OCI-LY1 (cell line): ENCODE data around the gene PRKCE.

Experiments used
- H2AFZ ChIP-seq: fragments of 200-600 bp; sonication (generic), shearing (Covaris generic); 2 replicates; pipeline ENCODE4 v1.6.0; 2014; ENCODE audit warnings: antibody characterized with exemption, mild to moderate bottlenecking, low read length
- H3F3A ChIP-seq: fragments of 200-600 bp; sonication (generic), shearing (Covaris generic); 2 replicates; pipeline ENCODE4 v1.6.0; 2014; ENCODE audit warnings: mild to moderate bottlenecking, antibody characterized with exemption, low read length, moderate library complexity; ENCODE audit not compliant: insufficient read depth
- H3K27ac ChIP-seq: fragments of 200-600 bp; sonication (generic); 2 replicates; pipeline ENCODE4 v1.5.1; 2014; ENCODE audit warnings: low read length, mixed run types, mild to moderate bottlenecking, low read depth; ENCODE audit not compliant: poor library complexity, severe bottlenecking
- H3K27me3 ChIP-seq: fragments of 200-600 bp; sonication (generic); 2 replicates; pipeline ENCODE4 v1.6.0; 2014; ENCODE audit warnings: antibody characterized with exemption, mild to moderate bottlenecking, low read length, moderate library complexity; ENCODE audit not compliant: insufficient read depth
- H3K36me3 ChIP-seq: fragments of 200-600 bp; sonication (generic); 2 replicates; pipeline ENCODE4 v1.6.1; 2014; ENCODE audit warnings: mild to moderate bottlenecking, antibody characterized with exemption, low read length, moderate library complexity, mixed read lengths; ENCODE audit not compliant: insufficient read depth
- H3K4me1 ChIP-seq: fragments of 200-600 bp; sonication (generic); 2 replicates; pipeline ENCODE4 v1.5.1; 2014; ENCODE audit warnings: mild to moderate bottlenecking, low read length, moderate library complexity; ENCODE audit not compliant: insufficient read depth, severe bottlenecking
- H3K4me2 ChIP-seq: fragments of 200-600 bp; sonication (generic), shearing (Covaris generic); 2 replicates; pipeline ENCODE4 v1.6.1; 2014; ENCODE audit warnings: low read length
- H3K4me3 ChIP-seq: fragments of 200-600 bp; sonication (generic); 2 replicates; pipeline ENCODE4 v1.5.1; 2014; ENCODE audit warnings: low read length, low read depth, mild to moderate bottlenecking, mixed read lengths; ENCODE audit not compliant: poor library complexity, severe bottlenecking
- H3K79me2 ChIP-seq: fragments of 200-600 bp; shearing (Covaris generic); 2 replicates; pipeline ENCODE4 v1.6.1; 2016; ENCODE audit warnings: mixed run types, low read length, mixed read lengths; ENCODE audit not compliant: insufficient read depth
- H3K9ac ChIP-seq: fragments of 200-600 bp; sonication (generic), shearing (Covaris generic); 2 replicates; pipeline ENCODE4 v1.6.1; 2014; ENCODE audit warnings: mild to moderate bottlenecking, low read length, mixed read lengths
- H3K9me2 ChIP-seq: fragments of 200-600 bp; sonication (generic), shearing (Covaris generic); 2 replicates; pipeline ENCODE4 v1.6.1; 2014; ENCODE audit warnings: low read depth, mild to moderate bottlenecking, low read length, mixed read lengths
- H3K9me3 ChIP-seq: fragments of 200-600 bp; shearing (Covaris generic); 2 replicates; pipeline ENCODE4 v1.6.1; 2014; ENCODE audit warnings: low read length, mixed read lengths
- H4K20me1 ChIP-seq: fragments of 200-600 bp; sonication (generic), shearing (Covaris generic); 2 replicates; pipeline ENCODE4 v1.6.0; 2016; ENCODE audit warnings: mild to moderate bottlenecking, low read length; ENCODE audit not compliant: insufficient read depth
- EZH2 ChIP-seq: fragments of 200-600 bp; sonication (generic), shearing (Covaris generic); IDR thresholded peaks from 2 replicates; pipeline ENCODE4 v1.8.0; 2017; ENCODE audit warnings: borderline replicate concordance, mixed run types, mild to moderate bottlenecking, antibody characterized with exemption, low read length, moderate library complexity, mixed read lengths
- TF ChIP-seq, protein P1 (sequence below): fragments of 200-600 bp; sonication (generic), shearing (Covaris generic); IDR thresholded peaks from 2 replicates; pipeline ENCODE4 v1.5.1; 2017; ENCODE audit warnings: mild to moderate bottlenecking, antibody characterized with exemption, low read length, moderate library complexity, mixed read lengths

The PRKCE gene

DNA sequence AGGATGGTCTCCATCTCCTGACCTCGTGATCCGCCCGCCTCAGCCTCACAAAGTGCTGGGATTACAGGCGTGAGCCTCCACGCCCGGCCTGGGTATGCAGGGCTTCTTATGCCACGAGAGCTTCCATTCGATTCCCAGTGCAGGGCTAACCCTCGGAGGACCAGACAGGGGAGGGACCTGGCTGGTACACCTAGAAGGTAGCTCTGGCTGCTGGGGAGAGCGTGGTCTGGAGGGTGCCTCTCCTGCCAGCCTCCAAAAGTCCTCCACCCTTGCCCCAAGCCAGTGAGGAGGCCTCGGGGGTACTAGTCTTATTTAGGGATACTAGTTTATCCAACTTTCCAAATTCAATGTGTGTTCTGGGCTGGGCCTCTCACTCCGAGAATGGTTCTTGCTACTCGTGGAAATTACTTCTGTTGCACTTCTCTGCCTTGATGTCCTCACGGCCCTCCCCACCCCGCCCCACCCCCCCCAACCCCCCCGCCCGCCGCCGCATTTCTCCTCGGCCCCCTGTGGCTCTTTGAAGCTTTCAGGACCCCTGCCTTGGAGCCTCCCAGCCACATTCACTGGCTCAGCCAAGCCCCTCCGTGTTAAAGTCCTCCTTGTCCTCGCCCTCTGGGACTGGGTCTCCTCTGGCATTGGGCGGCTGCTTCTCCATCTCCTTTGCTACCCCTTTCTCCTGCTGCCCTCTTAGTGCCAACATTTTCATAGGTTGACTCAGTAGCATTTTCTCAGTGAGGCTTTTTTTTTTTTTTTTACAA lies 502.7 kb downstream of the PRKCE start:
- no peak overlapping the region for H3K4me2 ChIP-seq
- no peaks in the 10 kb centered on the region for H4K20me1 ChIP-seq
- H3K4me3 ChIP-seq = no peak overlapping the region
- H3K79me2 ChIP-seq = no peaks in the 10 kb centered on the region
- no peaks in the 10 kb centered on the region for H3K4me1 ChIP-seq
- no peaks in the 10 kb centered on the region for H3K9me3 ChIP-seq
- no peak overlapping the region for H3K27ac ChIP-seq
- no peak overlapping the region for H2AFZ ChIP-seq
- H3K27me3 ChIP-seq = no peaks in the 10 kb centered on the region
- H3K9me2 ChIP-seq = no peaks in the 10 kb centered on the region
- no peaks in the 10 kb centered on the region for H3F3A ChIP-seq
- no peak overlapping the region for H3K9ac ChIP-seq
- peaks cover 5% of the 10 kb centered on the region; the same call in 1 of the 2 replicates for H3K36me3 ChIP-seq
- TF ChIP-seq EZH2 = no peak
- TF ChIP-seq, protein P1, sequence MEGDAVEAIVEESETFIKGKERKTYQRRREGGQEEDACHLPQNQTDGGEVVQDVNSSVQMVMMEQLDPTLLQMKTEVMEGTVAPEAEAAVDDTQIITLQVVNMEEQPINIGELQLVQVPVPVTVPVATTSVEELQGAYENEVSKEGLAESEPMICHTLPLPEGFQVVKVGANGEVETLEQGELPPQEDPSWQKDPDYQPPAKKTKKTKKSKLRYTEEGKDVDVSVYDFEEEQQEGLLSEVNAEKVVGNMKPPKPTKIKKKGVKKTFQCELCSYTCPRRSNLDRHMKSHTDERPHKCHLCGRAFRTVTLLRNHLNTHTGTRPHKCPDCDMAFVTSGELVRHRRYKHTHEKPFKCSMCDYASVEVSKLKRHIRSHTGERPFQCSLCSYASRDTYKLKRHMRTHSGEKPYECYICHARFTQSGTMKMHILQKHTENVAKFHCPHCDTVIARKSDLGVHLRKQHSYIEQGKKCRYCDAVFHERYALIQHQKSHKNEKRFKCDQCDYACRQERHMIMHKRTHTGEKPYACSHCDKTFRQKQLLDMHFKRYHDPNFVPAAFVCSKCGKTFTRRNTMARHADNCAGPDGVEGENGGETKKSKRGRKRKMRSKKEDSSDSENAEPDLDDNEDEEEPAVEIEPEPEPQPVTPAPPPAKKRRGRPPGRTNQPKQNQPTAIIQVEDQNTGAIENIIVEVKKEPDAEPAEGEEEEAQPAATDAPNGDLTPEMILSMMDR = no peak

DNA sequence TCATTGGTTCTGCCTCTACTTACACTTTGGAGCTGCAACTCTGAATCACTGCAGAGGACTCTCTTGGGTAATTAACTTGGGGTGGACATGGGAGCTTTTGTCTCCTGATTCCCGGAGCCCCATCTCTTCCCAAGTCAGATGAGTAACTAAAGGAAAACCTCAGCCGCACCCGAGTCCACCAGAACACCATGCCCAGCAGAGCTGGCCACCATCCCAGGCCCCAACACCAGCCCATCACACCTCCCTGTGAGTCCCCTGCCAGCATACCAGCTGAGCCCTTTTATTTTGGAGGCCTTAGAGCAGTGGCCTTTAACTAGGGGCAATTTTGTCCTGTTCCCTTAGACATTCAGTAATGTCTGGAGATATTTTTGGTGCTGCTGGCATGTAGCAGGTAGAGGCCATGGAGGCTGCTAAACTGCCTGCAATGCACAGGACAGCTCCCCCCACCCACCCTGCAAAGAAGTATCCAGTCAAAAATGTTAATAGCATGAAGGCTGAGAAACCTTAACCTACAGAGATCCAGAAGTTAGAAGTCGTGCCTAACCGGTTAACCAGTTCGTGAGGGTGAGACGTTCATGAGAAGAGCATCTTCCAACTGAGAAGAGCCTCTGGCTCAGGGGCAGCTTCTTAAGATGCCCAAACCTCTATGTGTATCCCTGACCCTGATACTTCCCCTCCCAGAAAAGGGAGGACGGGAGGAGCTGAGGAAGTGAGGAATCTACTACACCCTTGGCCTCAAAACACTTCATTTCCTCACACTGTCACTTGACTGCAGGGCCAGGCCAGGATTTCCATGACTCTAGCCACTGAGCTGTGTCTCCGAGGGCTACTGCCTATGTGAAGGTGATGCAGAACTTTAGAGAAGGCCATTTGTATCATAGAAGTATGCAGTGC lies 505.8 kb downstream of the PRKCE start:
- Histone ChIP-seq H3K27me3 (no peaks in the 10 kb centered on the region), H3K9ac (no peak overlapping the region)
- TF ChIP-seq, protein P1 = no peak
- TF ChIP-seq EZH2 = no peak

DNA sequence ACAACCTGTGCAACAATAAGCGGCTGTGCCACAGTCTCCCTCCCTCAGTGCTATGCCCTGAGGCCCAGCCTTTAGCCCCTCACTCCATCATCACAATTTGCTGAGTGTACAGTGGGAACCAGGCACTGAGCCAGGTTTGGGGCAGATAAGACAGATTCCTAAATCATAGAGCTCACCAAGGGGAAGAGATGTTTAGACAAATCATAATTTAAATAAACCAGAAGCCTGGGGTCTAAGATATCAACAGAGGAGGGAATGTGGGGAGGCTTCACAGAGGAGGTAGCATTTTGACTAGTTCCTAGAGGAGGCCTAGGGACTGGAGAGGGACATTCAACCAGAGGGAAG lies 506.5 kb downstream of the PRKCE start:
- no peaks in the 10 kb centered on the region; the same call in 1 of the 2 replicates for H3K36me3 ChIP-seq
- TF ChIP-seq EZH2 = no peak
- TF ChIP-seq, protein P1 = no peak

More for the DNA sequence above, 505.8 kb downstream of the PRKCE start:
- Histone ChIP-seq H3K9me3 (no peaks in the 10 kb centered on the region), H3K4me3 (no peak overlapping the region), H3K4me2 (no peak overlapping the region), H3K9me2 (no peaks in the 10 kb centered on the region), H3K36me3 (no peaks in the 10 kb centered on the region; the same call in 1 of the 2 replicates), H2AFZ (no peak overlapping the region), H3F3A (no peaks in the 10 kb centered on the region), H3K4me1 (no peaks in the 10 kb centered on the region), H3K27ac (no peak overlapping the region), H3K79me2 (no peaks in the 10 kb centered on the region), H4K20me1 (no peaks in the 10 kb centered on the region)

More for the DNA sequence above, 506.5 kb downstream of the PRKCE start:
- no peak overlapping the region for H3K4me2 ChIP-seq
- no peaks in the 10 kb centered on the region for H3K79me2 ChIP-seq
- no peak overlapping the region for H3K9ac ChIP-seq
- H3K4me1 ChIP-seq = no peaks in the 10 kb centered on the region
- H3K9me3 ChIP-seq = no peaks in the 10 kb centered on the region
- no peaks in the 10 kb centered on the region for H3K27me3 ChIP-seq
- no peaks in the 10 kb centered on the region for H4K20me1 ChIP-seq
- H3F3A ChIP-seq = no peaks in the 10 kb centered on the region
- H2AFZ ChIP-seq = no peak overlapping the region
- no peak overlapping the region for H3K4me3 ChIP-seq
- H3K9me2 ChIP-seq = no peaks in the 10 kb centered on the region
- H3K27ac ChIP-seq = no peak overlapping the region
